Activated naive CD8-positive, alpha-beta T cell treated with anti-CD3 and anti-CD28 coated beads, Interleukin-2, amount 10 ng/mL, durations not matched to agents 7 days and 5 days (primary cell): ENCODE measurements around the gene C17orf100. TPM values are rescaled to one million over a fixed set of nuclear protein-coding genes. Genes with fewer than 3 reads are reported as not detected.
"Not testable (repeated sequence)": the region's sequence is repeated elsewhere in the genome, so short reads cannot be mapped to it uniquely, and the experiment has no call there.

ENCODE experiments used
- ATAC-seq: fragments of 150-1000 bp; cut with Tn5 transposase; one replicate; pipeline ENCODE4 v1.10.0; 2021; ENCODE audit warnings: low read depth, moderate library complexity
- POLR2A ChIA-PET: fragments of 350-600 bp; sonication (Branson Sonifier 250); formaldehyde crosslinking; loops from one replicate; lab custom pipeline; 2021; ENCODE audit warnings: antibody characterized with exemption; lab: Charles Lee
- DNase-seq: peaks from one replicate; pipeline ENCODE4 v3.0.0; 2021
- H3K27ac Mint-ChIP-seq: one replicate; pipeline ENCODE4 v1.8.0; 2022; ENCODE audit warnings: mild to moderate bottlenecking, mixed read lengths
- H3K27me3 Mint-ChIP-seq: one replicate; pipeline ENCODE4 v1.8.0; 2022; ENCODE audit warnings: mild to moderate bottlenecking, moderate library complexity, mixed read lengths
- H3K36me3 Mint-ChIP-seq: one replicate; pipeline ENCODE4 v1.8.0; 2021; ENCODE audit warnings: mild to moderate bottlenecking, mixed read lengths
- H3K4me1 Mint-ChIP-seq: one replicate; pipeline ENCODE4 v1.8.0; 2021; ENCODE audit warnings: mixed read lengths
- H3K4me3 Mint-ChIP-seq: one replicate; pipeline ENCODE4 v1.8.0; 2022; ENCODE audit warnings: mild to moderate bottlenecking, moderate library complexity, mixed read lengths
- H3K9me3 Mint-ChIP-seq: one replicate; pipeline ENCODE4 v1.8.0; 2021; ENCODE audit warnings: mixed read lengths
- total RNA-seq, 2 experiments: library from RNA; stranded (reverse); gene quantifications; one replicate each; pipeline ENCODE4 v1.2.3, GENCODE V29; 2021

The C17orf100 gene
- total RNA-seq, 2 experiments from 2014 or later: 2.0 to 2.5 TPM

GRCh38 chr17:6679241-6679640 lies 27.7 kb downstream of the C17orf100 start:
- POLR2A ChIA-PET: interaction anchor here (0.6 kb wide), 1 partner anchor 11 kb away, joined by 3 read pairs; no protein-coding TSS in a partner anchor
- DNase-seq (no peak), ATAC-seq (no peak)
- Mint-ChIP-seq H3K4me1 (peaks cover 9% of the 10 kb centered on the region), H3K27ac (no peak overlapping the region), H3K4me3 (no peak overlapping the region), H3K36me3 (no peaks in the 10 kb centered on the region), H3K9me3 (no peaks in the 10 kb centered on the region), H3K27me3 (peaks cover 64% of the 10 kb centered on the region)

DNA sequence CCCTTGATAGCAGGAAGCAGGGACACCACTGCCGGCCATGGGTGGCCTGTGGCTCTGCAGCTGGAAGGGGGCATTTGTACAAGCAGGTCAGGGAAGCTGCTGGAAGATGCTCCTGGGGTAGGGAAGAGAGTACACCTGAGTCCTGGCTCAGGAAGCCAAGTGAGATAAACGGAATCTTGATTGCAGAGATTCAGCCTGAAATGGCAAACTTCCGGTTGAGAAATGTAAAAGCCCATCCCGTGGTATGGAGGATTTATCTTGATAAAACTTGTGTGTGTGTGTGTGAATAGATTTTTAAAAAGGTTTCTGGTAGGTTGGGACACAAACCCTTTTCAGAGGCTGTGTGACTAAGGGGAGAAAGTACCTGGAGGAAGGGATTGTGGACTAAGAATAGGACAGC lies 29.6 kb downstream of the C17orf100 start:
- no peak for ATAC-seq
- H3K4me1 Mint-ChIP-seq: peaks cover 9% of the 10 kb centered on the region
- H3K27me3 Mint-ChIP-seq: peaks cover 68% of the 10 kb centered on the region
- POLR2A ChIA-PET: no interaction called here
- DNase-seq: no peak
- no peak overlapping the region for H3K4me3 Mint-ChIP-seq
- no peaks in the 10 kb centered on the region for H3K9me3 Mint-ChIP-seq
- no peak overlapping the region for H3K27ac Mint-ChIP-seq
- no peaks in the 10 kb centered on the region for H3K36me3 Mint-ChIP-seq

DNA sequence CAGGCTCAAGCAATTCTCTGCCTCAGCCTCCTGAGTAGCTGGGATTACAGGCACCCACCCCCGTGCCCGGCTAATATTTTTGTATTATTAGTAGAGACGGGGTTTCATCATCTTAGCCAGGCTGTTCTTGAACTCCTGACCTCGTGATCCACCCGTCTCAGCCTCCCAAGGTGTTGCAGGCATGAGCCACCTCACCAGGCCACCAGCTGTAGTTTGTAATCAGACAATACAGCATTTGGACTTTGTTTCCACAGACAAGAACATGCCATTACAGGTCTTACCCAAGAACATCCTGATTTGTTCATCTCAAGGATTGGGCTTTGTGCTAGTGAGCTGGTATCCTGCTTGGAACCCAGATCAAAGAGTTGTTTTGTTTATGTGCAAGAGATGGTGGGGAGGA lies 30.1 kb downstream of the C17orf100 start:
- Mint-ChIP-seq H3K27ac (no peak overlapping the region), H3K36me3 (no peaks in the 10 kb centered on the region), H3K27me3 (peaks cover 65% of the 10 kb centered on the region), H3K4me1 (peaks cover 9% of the 10 kb centered on the region), H3K9me3 (no peaks in the 10 kb centered on the region), H3K4me3 (no peak overlapping the region)
- POLR2A ChIA-PET: no interaction called here
- DNase-seq: no peak
- ATAC-seq: no peak

DNA sequence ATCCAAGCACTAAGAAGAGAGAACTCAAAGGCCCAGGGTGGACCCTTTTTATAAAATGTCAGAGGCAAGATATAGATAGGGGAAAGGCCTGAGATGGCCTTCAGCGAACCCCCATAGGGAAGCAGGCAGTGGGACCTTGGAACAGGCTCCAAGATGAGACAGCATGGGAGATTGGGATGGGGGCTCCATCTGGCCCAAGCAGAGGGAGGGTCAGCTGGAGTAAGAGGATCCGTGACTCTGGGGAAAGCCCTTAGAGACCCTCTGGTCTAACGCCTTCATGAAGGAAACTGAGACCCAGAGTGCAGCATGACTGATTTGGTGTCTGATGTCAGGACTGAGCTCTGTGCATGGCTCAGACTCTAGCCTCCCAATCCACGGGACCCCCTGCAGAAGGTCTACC lies 30.8 kb downstream of the C17orf100 start:
- Mint-ChIP-seq H3K27me3 (peaks cover 67% of the 10 kb centered on the region), H3K9me3 (no peaks in the 10 kb centered on the region), H3K4me1 (peaks cover 6% of the 10 kb centered on the region), H3K36me3 (no peaks in the 10 kb centered on the region), H3K4me3 (no peak overlapping the region), H3K27ac (no peak overlapping the region)
- ATAC-seq: no peak
- POLR2A ChIA-PET: interaction anchor here (0.9 kb wide), 1 partner anchor 9 kb away, joined by 3 read pairs; no protein-coding TSS in a partner anchor
- DNase-seq: no peak

GRCh38 chr17:6683081-6683684 lies 31.6 kb downstream of the C17orf100 start:
- peaks cover 1% of the 10 kb centered on the region for H3K4me1 Mint-ChIP-seq
- H3K27me3 Mint-ChIP-seq: peaks cover 64% of the 10 kb centered on the region
- no peaks in the 10 kb centered on the region for H3K36me3 Mint-ChIP-seq
- POLR2A ChIA-PET: interaction anchor here (0.9 kb wide), 1 partner anchor 8 kb away, joined by 3 read pairs; no protein-coding TSS in a partner anchor
- ATAC-seq (no peak), DNase-seq (no peak)
- no peak overlapping the region for H3K27ac Mint-ChIP-seq
- H3K4me3 Mint-ChIP-seq: no peak overlapping the region
- H3K9me3 Mint-ChIP-seq: no peaks in the 10 kb centered on the region

DNA sequence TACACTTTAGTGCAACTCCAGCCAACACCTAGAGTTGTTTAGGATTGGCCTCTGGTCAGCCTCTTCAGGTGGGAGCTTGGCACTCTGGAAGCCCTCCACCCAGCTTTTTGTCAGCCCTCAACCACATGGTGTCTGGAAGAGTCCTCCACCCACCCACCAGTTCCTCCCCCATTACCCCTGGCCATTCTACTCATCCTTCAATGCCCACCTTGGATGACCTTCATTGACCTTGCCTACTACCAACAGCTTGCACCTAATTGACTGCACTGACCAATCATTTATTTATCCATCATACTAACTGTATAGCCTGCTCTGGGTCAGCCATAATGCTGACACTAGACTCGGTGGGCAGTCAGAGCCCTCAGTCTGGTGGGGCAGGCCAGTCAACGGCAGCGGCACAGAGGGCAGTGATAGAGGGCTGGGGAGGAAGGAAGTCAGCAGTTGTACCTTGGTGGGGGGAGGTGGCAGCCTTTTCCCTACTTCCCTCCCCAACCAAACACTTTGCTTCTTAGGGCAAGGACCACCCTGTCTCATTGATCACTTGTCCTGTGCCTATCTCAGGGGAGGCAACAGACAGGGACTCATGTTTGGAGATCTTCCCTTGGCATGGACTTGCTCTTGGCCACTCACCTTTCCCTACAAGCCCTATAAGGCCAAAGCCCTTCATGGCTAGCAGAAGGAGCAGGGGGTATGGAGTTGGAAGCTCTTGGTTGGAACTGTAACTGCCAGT lies 32.3 kb downstream of the C17orf100 start:
- ATAC-seq (no peak), DNase-seq (no peak)
- POLR2A ChIA-PET: no interaction called here
- no peak overlapping the region for H3K4me3 Mint-ChIP-seq
- no peaks in the 10 kb centered on the region for H3K9me3 Mint-ChIP-seq
- H3K36me3 Mint-ChIP-seq: no peaks in the 10 kb centered on the region
- H3K27ac Mint-ChIP-seq: no peak overlapping the region
- no peaks in the 10 kb centered on the region for H3K4me1 Mint-ChIP-seq
- H3K27me3 Mint-ChIP-seq: peaks cover 57% of the 10 kb centered on the region

- Mint-ChIP-seq H3K9me3 (no peaks in the 10 kb centered on the region), H3K4me3 (no peak overlapping the region), H3K36me3 (no peaks in the 10 kb centered on the region), H3K4me1 (no peaks in the 10 kb centered on the region), H3K27me3 (peaks cover 55% of the 10 kb centered on the region), H3K27ac (no peak overlapping the region)
- POLR2A ChIA-PET: no interaction called here
- no peak for ATAC-seq
- no peak for DNase-seq
Observed at GRCh38 chr17:6684460-6684783, 32.9 kb downstream of the C17orf100 start.

DNA sequence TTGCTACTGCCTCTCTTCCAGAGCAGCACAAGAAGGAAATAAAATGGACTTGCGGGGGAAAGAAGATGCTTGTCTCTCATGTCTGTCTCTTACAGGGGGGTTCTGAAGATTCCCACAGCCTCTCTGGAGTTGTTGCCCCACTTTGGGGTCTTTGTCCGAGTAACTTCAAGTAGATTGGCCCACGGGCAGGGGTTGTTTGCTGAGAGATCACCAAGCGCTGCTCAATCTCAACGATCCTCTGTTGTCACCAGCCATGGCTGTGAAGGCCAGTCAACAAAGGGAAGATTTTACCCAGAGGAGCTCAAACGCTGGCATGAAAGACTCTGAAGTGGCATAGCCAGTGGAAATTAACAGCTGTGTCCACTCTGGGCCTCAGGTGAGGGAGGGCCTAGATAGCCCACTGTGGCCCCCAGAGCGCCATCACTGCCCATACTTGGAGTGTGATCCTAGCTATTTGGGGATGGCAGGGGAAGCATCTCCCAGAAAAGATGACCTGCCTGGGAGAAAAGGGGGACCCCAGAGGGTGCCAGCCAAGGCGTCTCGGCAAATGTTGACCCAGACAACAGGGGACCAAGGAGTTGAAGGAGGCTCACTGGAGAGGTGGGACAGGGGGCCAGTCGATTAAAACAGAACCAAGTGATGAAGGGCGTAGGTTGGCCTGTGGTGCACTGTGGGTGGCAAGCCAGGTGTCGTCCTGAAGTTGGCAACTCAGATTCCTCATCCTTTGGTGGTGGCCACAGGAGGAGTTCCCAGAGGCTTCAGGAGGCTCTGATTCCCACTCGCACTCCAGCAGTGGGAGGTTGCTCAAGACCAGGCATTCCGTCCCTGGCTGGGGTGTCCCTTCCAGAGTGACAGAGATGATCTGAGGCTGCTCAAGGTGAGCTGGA lies 33.6 kb downstream of the C17orf100 start:
- Mint-ChIP-seq H3K4me3 (no peak overlapping the region), H3K4me1 (no peaks in the 10 kb centered on the region), H3K27me3 (peaks cover 49% of the 10 kb centered on the region), H3K9me3 (no peaks in the 10 kb centered on the region), H3K27ac (no peak overlapping the region), H3K36me3 (no peaks in the 10 kb centered on the region)
- no peak for DNase-seq
- ATAC-seq: no peak
- POLR2A ChIA-PET: no interaction called here

DNA sequence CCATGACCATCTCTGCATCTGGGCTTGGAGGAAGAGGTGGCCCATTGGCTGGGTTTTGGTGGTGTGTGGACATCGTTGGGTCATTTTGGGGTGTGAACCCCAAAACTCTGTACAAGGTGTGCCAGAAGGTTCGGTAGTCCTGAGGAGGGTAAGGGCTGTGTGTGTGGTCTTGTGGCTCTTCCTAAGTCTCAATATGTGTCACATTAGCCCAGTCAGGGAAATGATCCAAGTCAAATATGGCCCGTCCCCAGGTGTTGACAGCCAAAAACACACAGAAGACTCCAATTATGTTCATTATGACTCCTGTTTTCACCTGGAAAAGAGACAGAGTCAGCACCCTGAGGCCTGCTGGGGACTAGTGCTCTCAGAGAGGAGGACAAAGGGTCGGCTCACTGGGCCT lies 34.5 kb downstream of the C17orf100 start:
- H3K9me3 Mint-ChIP-seq: no peaks in the 10 kb centered on the region
- no peak overlapping the region for H3K4me3 Mint-ChIP-seq
- no peaks in the 10 kb centered on the region for H3K36me3 Mint-ChIP-seq
- POLR2A ChIA-PET: no interaction called here
- no peaks in the 10 kb centered on the region for H3K4me1 Mint-ChIP-seq
- DNase-seq: no peak
- no peak for ATAC-seq
- H3K27ac Mint-ChIP-seq: no peak overlapping the region
- peaks cover 45% of the 10 kb centered on the region for H3K27me3 Mint-ChIP-seq

DNA sequence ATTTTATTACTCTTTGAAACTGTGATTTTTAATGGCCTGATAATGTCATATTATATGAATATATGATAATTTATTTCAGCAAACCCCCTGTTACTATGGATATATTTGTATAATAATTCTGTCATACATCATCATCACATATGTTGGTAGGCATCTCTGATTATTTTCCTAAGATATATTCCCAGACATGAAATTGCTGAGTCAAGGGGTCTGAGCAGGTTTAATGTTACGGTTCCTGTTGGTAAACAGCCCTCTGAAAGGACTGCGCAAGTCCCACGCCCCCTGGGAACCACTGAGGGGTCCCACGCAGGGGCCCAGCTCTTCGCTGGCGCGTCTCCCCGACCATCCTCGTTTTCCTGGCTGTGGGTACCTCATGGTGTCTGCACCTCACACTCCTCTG lies 37.4 kb downstream of the C17orf100 start:
- ATAC-seq: no peak
- no peaks in the 10 kb centered on the region for H3K9me3 Mint-ChIP-seq
- no peaks in the 10 kb centered on the region for H3K36me3 Mint-ChIP-seq
- POLR2A ChIA-PET: no interaction called here
- no peak overlapping the region for H3K27ac Mint-ChIP-seq
- no peak for DNase-seq
- peaks cover 36% of the 10 kb centered on the region for H3K27me3 Mint-ChIP-seq
- H3K4me1 Mint-ChIP-seq: no peaks in the 10 kb centered on the region
- H3K4me3 Mint-ChIP-seq: no peak overlapping the region

- H3K27ac Mint-ChIP-seq: no peak overlapping the region
- H3K27me3 Mint-ChIP-seq: peaks cover 38% of the 10 kb centered on the region
- H3K4me3 Mint-ChIP-seq: no peak overlapping the region
- DNase-seq: no peak
- no peaks in the 10 kb centered on the region for H3K4me1 Mint-ChIP-seq
- H3K36me3 Mint-ChIP-seq: no peaks in the 10 kb centered on the region
- POLR2A ChIA-PET: no interaction called here
- ATAC-seq: no peak
- no peaks in the 10 kb centered on the region for H3K9me3 Mint-ChIP-seq
Observed at GRCh38 chr17:6690641-6691040, 39.1 kb downstream of the C17orf100 start.

- H3K36me3 Mint-ChIP-seq: no peaks in the 10 kb centered on the region
- ATAC-seq (no peak), DNase-seq (no peak)
- no peak overlapping the region for H3K4me3 Mint-ChIP-seq
- peaks cover 35% of the 10 kb centered on the region for H3K27me3 Mint-ChIP-seq
- POLR2A ChIA-PET: interaction anchor here (1.0 kb wide), 1 partner anchor 9 kb away, joined by 3 read pairs; no protein-coding TSS in a partner anchor
- H3K27ac Mint-ChIP-seq: no peak overlapping the region
- no peaks in the 10 kb centered on the region for H3K4me1 Mint-ChIP-seq
- no peaks in the 10 kb centered on the region for H3K9me3 Mint-ChIP-seq
Observed at GRCh38 chr17:6691546-6691945, 40.0 kb downstream of the C17orf100 start.

- POLR2A ChIA-PET: interaction anchor here (1.0 kb wide), 1 partner anchor 9 kb away, joined by 3 read pairs; no protein-coding TSS in a partner anchor
- H3K36me3 Mint-ChIP-seq, H3K4me3 Mint-ChIP-seq, H3K4me1 Mint-ChIP-seq, DNase-seq, ATAC-seq, H3K27ac Mint-ChIP-seq, H3K9me3 Mint-ChIP-seq: not testable (repeated sequence)
- peaks cover 31% of the 10 kb centered on the region for H3K27me3 Mint-ChIP-seq
Observed at GRCh38 chr17:6691958-6692357, 40.4 kb downstream of the C17orf100 start.
